GM12872 (cell line): ENCODE measurements around the gene HOXA9.

Experiments used
- CTCF ChIP-seq: IDR thresholded peaks from 3 replicates; pipeline ENCODE4 v1.5.1; 2011; ENCODE audit warnings: low read depth, mild to moderate bottlenecking, low read length, moderate library complexity; ENCODE audit not compliant: insufficient read depth

Gene HOXA9

GRCh38 chr7:27166531-27167505, 1.5 kb upstream of the HOXA9 start:
- TF ChIP-seq CTCF, result no peak

DNA sequence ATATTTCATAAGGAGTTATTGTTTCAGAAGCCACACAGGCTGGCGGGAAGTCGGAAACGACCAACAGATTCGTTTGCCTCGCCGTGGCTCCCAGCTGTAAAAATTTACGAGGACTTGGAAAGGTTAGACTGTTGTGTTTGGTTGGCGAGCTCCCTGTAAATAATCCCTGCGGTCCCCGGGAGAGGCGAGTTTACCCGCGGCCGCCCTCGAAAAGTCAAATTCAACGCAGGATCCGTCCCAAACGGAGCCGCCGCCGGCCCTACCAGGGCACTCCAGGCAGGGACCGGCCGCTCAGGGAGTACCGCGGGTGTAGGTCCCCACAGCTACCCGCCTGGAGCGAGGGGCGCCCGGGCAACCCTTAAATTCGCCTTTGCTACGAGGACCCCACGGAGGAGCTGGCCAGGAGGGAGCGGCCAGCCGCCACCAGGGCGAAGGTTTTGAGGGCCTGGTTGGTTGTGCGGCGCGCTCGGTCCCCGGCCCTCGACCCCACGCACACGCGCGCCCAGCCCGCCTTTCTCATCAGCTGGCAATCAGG, 726 bp upstream of the HOXA9 start:
- no peak for TF ChIP-seq CTCF

DNA sequence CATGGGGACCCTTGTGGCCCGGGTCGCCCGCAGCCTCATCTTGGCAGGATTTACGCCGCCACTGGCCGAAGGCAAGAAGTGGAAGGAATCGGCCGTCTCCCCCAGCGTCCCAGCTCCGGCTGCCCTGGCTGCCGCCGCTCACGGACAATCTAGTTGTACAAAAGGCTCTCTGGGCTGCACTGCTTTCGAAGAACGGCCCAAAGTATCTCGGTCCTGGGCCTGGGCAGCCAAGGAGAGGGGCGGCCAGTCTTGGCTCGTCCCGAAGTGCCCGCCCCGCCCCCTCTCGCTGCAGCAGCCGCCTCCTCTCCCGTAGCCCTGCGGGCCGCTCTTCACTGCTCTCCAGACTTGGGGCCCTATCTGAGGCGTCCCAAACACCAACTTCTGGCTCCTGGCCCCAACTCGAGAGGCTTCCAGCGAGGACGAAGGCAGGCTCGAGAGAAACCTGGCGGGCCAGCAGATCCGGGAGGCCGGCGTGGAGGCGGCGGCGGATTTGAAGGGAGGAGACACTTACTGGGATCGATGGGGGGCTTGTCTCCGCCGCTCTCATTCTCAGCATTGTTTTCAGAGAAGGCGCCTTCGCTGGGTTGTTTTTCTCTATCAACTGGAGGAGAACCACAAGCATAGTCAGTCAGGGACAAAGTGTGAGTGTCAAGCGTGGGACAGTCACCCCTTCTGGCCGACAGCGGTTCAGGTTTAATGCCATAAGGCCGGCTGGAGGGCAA, 809 bp downstream of the HOXA9 start:
- no peak for TF ChIP-seq CTCF

DNA sequence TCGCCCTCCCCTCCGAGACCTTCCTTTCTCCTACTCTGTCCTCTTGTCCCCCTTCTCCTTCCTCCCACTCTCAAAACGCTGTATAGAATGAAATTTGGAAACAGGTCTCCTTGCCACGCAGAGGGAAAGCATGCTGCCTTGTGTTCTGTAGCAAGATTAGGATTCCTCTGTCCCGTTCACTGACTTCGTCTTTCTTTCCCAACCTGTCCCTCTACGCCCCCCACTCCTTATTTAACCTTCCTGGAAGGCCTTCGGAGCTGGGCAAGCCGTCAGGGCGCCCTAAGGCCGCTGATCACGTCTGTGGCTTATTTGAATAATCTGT, 1.3 kb downstream of the HOXA9 start:
- TF ChIP-seq CTCF, result no peak

GRCh38 chr7:27163288-27164044, 1.9 kb downstream of the HOXA9 start:
- no peak for TF ChIP-seq CTCF

DNA sequence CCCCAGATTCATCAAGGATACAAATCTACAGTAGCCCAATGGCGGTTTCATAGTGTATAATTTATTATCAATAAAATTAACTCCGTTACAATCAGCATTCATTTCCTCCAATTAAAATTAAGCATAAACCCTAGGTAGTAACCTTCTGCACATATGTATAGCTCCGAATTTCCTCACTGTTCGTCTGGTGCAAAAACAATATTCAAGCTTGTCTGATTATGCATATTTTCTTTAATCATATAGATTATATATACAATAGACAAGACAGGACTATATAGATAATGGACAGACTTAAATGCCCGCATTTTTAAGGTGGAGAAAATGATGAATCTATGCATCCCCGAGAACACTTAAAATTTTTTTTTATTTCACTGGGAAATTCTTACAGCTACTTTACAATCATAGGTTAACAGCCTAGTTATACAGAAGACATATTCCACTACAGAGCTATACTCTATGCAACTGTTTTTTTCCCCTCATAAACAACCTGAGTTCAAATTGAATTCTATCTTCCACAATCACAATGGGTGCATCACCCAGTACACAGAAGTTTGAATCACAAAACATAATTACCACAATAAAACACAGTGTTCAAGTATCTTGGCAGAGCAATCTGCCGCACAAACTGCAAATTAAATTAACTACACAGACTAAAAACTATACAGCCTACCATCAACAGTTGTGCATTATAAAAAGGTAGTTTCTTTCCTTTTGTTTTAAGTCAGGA, 2.6 kb downstream of the HOXA9 start:
- TF ChIP-seq CTCF, result no peak
